HepG2 (cell line): Measurements from ENCODE around the gene STAP2. TPM values are rescaled to one million over a fixed set of nuclear protein-coding genes. Genes with fewer than 3 reads are reported as not detected.

ENCODE experiments used
- CREBL2 ChIP-seq: sonication (generic); formaldehyde crosslinking; IDR thresholded peaks from 2 replicates; pipeline ENCODE4 v1.8.1; 2023; ENCODE audit warnings: missing genetic modification reagents, mild to moderate bottlenecking, borderline replicate concordance
- GLI4 ChIP-seq: sonication (generic); formaldehyde crosslinking; IDR thresholded peaks from 2 replicates; pipeline ENCODE4 v1.5.1; 2020; ENCODE audit warnings: missing genetic modification reagents, mild to moderate bottlenecking, moderate library complexity, borderline replicate concordance
- GTF3A ChIP-seq: sonication (generic); formaldehyde crosslinking; conservative IDR thresholded peaks from 2 replicates; pipeline ENCODE4 v1.4.0; 2020; ENCODE audit warnings: mild to moderate bottlenecking, missing genetic modification reagents
- LRRFIP1 ChIP-seq: sonication (generic); formaldehyde crosslinking; conservative IDR thresholded peaks from 2 replicates; pipeline ENCODE4 v1.4.0; 2020; ENCODE audit warnings: missing genetic modification reagents
- PITX1 ChIP-seq: sonication (generic); formaldehyde crosslinking; IDR thresholded peaks from 2 replicates; pipeline ENCODE4 v1.5.1; 2020; ENCODE audit warnings: mild to moderate bottlenecking, missing genetic modification reagents
- RNF2 ChIP-seq: fragments of 450-650 bp; conservative IDR thresholded peaks from 2 replicates; pipeline ENCODE4 v1.6.1; 2016; ENCODE audit warnings: low read depth
- SALL1 ChIP-seq: sonication (generic); formaldehyde crosslinking; IDR thresholded peaks from 2 replicates; pipeline ENCODE4 v1.8.0; 2022; ENCODE audit warnings: mild to moderate bottlenecking, missing genetic modification reagents
- THYN1 ChIP-seq: sonication (generic); formaldehyde crosslinking; IDR thresholded peaks from 2 replicates; pipeline ENCODE4 v1.8.1; 2023; ENCODE audit warnings: low read depth, mild to moderate bottlenecking, moderate library complexity, missing genetic modification reagents, borderline replicate concordance
- ZNF318 ChIP-seq: sonication (generic); formaldehyde crosslinking; IDR thresholded peaks from 2 replicates; pipeline ENCODE4 v1.4.0; 2020; ENCODE audit warnings: mild to moderate bottlenecking, missing genetic modification reagents
- ZUFSP ChIP-seq: sonication (generic); formaldehyde crosslinking; IDR thresholded peaks from 2 replicates; pipeline ENCODE4 v1.9.0; 2021; ENCODE audit warnings: missing genetic modification reagents, mild to moderate bottlenecking, borderline replicate concordance
- polyA plus RNA-seq, 8 experiments: library from polyadenylated mRNA; depleted of rRNA in 3 of 8; stranded (reverse) in 7 of 8; unstranded in 1 of 8; fragments of >200 nt; fragmentation: Illumina TruSeq in 4 of 8; extraction: Trizol in 4 of 8; gene quantifications; 2 replicates each; pipeline versions ENCODE4 v1.2.1 to v1.2.3, GENCODE V29; 2011 to 2016; ENCODE audit warnings: low read depth in 4 of 8, missing spikeins in 1 of 8, mixed read lengths in 1 of 8; ENCODE audit not compliant: insufficient read depth in 1 of 8
- total RNA-seq, 5 experiments: library from RNA; depleted of rRNA; stranded (reverse); fragments of >200 nt; fragmentation: Illumina TruSeq; extraction: Trizol; gene quantifications; 2 replicates each; pipeline ENCODE4 v1.2.3, GENCODE V29; 2016; ENCODE audit warnings: low read depth in 1 of 5
- TF ChIP-seq, protein P1 (sequence below): IDR thresholded peaks from 2 replicates; pipeline ENCODE4 v1.6.1; 2016; ENCODE audit warnings: missing compliant biosample characterization, missing genetic modification reagents, borderline replicate concordance
- TF ChIP-seq, protein P2 (sequence below): IDR thresholded peaks from 2 replicates; pipeline ENCODE4 v1.6.1; 2016; ENCODE audit warnings: missing genetic modification reagents, missing compliant biosample characterization

The STAP2 gene
- total and polyA plus RNA-seq, 2 of the 13 experiments (the other 11 are each of a cell fraction or from before 2014, with no cell fraction given): 39.0 to 43.7 TPM

DNA sequence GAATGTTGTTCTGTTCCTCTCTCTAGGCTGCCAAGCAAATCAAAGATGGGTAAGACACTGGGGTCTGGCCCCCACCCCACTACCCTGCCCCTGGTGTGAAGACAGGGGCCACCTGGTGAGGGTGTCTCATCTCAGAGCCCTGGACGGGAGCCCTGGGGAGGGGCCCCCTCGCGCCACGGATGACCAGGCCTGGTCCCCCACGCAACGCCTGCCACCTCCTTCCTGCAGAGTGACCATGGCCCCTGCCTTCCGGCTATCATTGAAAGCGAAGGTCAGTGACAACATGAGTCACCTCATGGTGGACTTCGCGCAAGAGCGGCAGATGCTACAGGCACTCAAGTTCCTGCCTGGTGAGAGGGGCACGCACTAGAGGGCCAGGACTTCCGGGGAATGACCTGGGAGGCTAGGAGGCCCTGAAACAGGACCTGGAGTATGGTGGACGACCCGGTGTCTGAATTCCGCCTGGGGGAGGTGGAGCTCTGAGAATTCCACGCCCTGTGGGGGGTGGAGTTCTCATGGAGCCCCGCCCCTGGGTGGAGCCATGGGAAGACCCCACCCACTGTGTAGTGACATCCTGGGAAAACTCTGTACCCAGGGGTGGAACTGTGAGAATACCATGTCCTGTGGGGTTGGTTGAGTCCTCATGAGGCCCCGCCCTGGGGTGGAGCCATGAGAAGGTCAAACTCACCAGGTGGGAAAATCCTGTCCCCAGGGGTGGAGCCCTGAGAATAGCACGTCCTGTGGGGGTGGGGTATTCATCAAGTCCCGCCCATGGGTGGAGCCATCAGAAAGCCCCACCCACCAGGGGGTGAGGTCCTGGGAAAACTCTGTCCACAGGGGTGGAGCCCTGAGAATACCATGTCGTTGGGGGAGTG is 28.1 kb downstream of the STAP2 start (continued):
- no peak for TF ChIP-seq ZNF318 (CRISPR knock-in tag)
- 0 out of 2 replicates have a peak, but pooled peaks have one; percentile 78 for TF ChIP-seq GLI4 (CRISPR knock-in tag)
- no peak for TF ChIP-seq ZUFSP (CRISPR knock-in tag)
- no peak for TF ChIP-seq GTF3A (CRISPR knock-in tag)
- TF ChIP-seq RNF2: peak; percentile 88; the same call in 1 of the 2 replicates
- peak; percentile 97 for TF ChIP-seq SALL1 (CRISPR knock-in tag)
- TF ChIP-seq PITX1 (CRISPR knock-in tag): peak; percentile 68; the same call in 1 of the 2 replicates
- TF ChIP-seq, protein P1, sequence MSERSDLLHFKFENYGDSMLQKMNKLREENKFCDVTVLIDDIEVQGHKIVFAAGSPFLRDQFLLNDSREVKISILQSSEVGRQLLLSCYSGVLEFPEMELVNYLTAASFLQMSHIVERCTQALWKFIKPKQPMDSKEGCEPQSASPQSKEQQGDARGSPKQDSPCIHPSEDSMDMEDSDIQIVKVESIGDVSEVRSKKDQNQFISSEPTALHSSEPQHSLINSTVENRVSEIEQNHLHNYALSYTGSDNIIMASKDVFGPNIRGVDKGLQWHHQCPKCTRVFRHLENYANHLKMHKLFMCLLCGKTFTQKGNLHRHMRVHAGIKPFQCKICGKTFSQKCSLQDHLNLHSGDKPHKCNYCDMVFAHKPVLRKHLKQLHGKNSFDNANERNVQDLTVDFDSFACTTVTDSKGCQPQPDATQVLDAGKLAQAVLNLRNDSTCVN (CRISPR knock-in tag): peak; percentile 70; the same call in 1 of the 2 replicates
- no peak for TF ChIP-seq LRRFIP1
- TF ChIP-seq CREBL2 (CRISPR knock-in tag): 0 out of 2 replicates have a peak, but pooled peaks have one; percentile 49
- TF ChIP-seq, protein P2, sequence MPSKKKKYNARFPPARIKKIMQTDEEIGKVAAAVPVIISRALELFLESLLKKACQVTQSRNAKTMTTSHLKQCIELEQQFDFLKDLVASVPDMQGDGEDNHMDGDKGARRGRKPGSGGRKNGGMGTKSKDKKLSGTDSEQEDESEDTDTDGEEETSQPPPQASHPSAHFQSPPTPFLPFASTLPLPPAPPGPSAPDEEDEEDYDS (CRISPR knock-in tag): peak; percentile 60
- TF ChIP-seq THYN1: no peak
